Naive thymus-derived CD4-positive, alpha-beta T cell (primary cell): Measurements from ENCODE around the gene DDN. TPM values are rescaled to one million over a fixed set of nuclear protein-coding genes. Genes with fewer than 3 reads are reported as not detected.

Experiments
- ATAC-seq: fragments of 150-1000 bp; cut with Tn5 transposase; 2 replicates; pipeline ENCODE4 v1.10.0; 2021; ENCODE audit warnings: mild to moderate bottlenecking, moderate library complexity
- CTCF ChIA-PET: fragments of 350-600 bp; sonication (Branson Sonifier 250); formaldehyde crosslinking; loops from one replicate; lab custom pipeline; 2021; ENCODE audit warnings: antibody characterized with exemption; lab: Charles Lee
- POLR2A ChIA-PET: fragments of 350-600 bp; sonication (Branson Sonifier 250); formaldehyde crosslinking; loops from one replicate; lab custom pipeline; 2021; ENCODE audit warnings: antibody characterized with exemption, inconsistent platforms; lab: Charles Lee
- DNase-seq, 9 donors: peaks; one replicate each; pipeline versions ENCODE4 v3.0.0 to v3.0.0-alpha.2; 2020 to 2022; ENCODE audit warnings: mixed read lengths in 1 of 9
- H3K27ac ChIP-seq: one replicate; pipeline ENCODE4 v1.7.0; 2013; ENCODE audit warnings: mild to moderate bottlenecking, low read depth, low read length, moderate library complexity
- H3K27me3 ChIP-seq, 2 donors: one replicate each; pipeline ENCODE4 v1.7.0; 2013; ENCODE audit warnings: low read length in 2 of 2, mild to moderate bottlenecking in 2 of 2, moderate library complexity in 2 of 2; ENCODE audit not compliant: control insufficient read depth in 2 of 2, insufficient read depth in 2 of 2
- H3K36me3 ChIP-seq, 3 experiments: 1 replicate in 2 of 3; 2 replicates in 1 of 3; pipeline ENCODE4 v1.7.0; 2013; ENCODE audit warnings: low read length in 3 of 3, mild to moderate bottlenecking in 3 of 3, moderate library complexity in 1 of 3; ENCODE audit not compliant: insufficient read depth in 3 of 3, control insufficient read depth in 2 of 3
- H3K4me1 ChIP-seq, 2 donors: one replicate each; pipeline ENCODE4 v1.7.0; 2013; ENCODE audit warnings: low read length in 2 of 2, mild to moderate bottlenecking in 2 of 2, moderate library complexity in 1 of 2; ENCODE audit not compliant: control insufficient read depth in 2 of 2, insufficient read depth in 2 of 2
- H3K4me3 ChIP-seq: 2 replicates; pipeline ENCODE4 v1.7.0; 2013; ENCODE audit warnings: mild to moderate bottlenecking, low read length
- H3K9me3 ChIP-seq, 3 experiments: 1 replicate in 2 of 3; 2 replicates in 1 of 3; pipeline ENCODE4 v1.7.0; 2013; ENCODE audit warnings: low read length in 3 of 3; ENCODE audit not compliant: control insufficient read depth in 2 of 3
- H3K27ac Mint-ChIP-seq, 9 donors: one replicate each; pipeline ENCODE4 v1.8.0; 2020 to 2022; ENCODE audit warnings: mixed read lengths in 9 of 9, mild to moderate bottlenecking in 8 of 9, moderate library complexity in 5 of 9, inconsistent platforms in 2 of 9
- H3K27me3 Mint-ChIP-seq, 5 donors: one replicate each; pipeline ENCODE4 v1.8.0; 2021 to 2022; ENCODE audit warnings: mixed read lengths in 5 of 5, mild to moderate bottlenecking in 1 of 5
- H3K36me3 Mint-ChIP-seq, 5 donors: one replicate each; pipeline ENCODE4 v1.8.0; 2020 to 2022; ENCODE audit warnings: mixed read lengths in 5 of 5, mild to moderate bottlenecking in 3 of 5, inconsistent platforms in 1 of 5
- H3K4me1 Mint-ChIP-seq, 7 donors: one replicate each; pipeline ENCODE4 v1.8.0; 2020 to 2022; ENCODE audit warnings: mixed read lengths in 7 of 7, mild to moderate bottlenecking in 3 of 7, inconsistent platforms in 1 of 7
- H3K4me3 Mint-ChIP-seq, 10 donors: one replicate each; pipeline ENCODE4 v1.8.0; 2020 to 2022; ENCODE audit warnings: mild to moderate bottlenecking in 10 of 10, mixed read lengths in 10 of 10, moderate library complexity in 6 of 10, inconsistent platforms in 2 of 10
- H3K9me3 Mint-ChIP-seq, 11 donors: one replicate each; pipeline ENCODE4 v1.8.0; 2020 to 2022; ENCODE audit warnings: mixed read lengths in 11 of 11, mild to moderate bottlenecking in 4 of 11, inconsistent platforms in 1 of 11, moderate library complexity in 1 of 11
- intact Hi-C, 2 donors: fragments of 100-400 bp; cut with micrococcal nuclease; formaldehyde crosslinking; loops; one replicate each; pipeline ENCODE4 v1.15.1; 2023
- polyA plus RNA-seq, 2 donors: library from polyadenylated mRNA; unstranded; fragments of 300-500 nt; fragmentation: Illumina TruSeq; gene quantifications; one replicate each; pipeline ENCODE4 v1.2.3, GENCODE V29; 2021
- total RNA-seq, 6 experiments: library from RNA in 5 of 6; stranded (reverse) in 5 of 6; gene quantifications; 1 replicate in 5 of 6; 2 replicates in 1 of 6; pipeline ENCODE4 v1.2.3 and lab custom pipeline; 2021 to 2026

Gene DDN
- total and polyA plus RNA-seq, 7 experiments from 2014 or later, result 0.19 to 0.71 (median 0.27) TPM; not detected in 4

DNA sequence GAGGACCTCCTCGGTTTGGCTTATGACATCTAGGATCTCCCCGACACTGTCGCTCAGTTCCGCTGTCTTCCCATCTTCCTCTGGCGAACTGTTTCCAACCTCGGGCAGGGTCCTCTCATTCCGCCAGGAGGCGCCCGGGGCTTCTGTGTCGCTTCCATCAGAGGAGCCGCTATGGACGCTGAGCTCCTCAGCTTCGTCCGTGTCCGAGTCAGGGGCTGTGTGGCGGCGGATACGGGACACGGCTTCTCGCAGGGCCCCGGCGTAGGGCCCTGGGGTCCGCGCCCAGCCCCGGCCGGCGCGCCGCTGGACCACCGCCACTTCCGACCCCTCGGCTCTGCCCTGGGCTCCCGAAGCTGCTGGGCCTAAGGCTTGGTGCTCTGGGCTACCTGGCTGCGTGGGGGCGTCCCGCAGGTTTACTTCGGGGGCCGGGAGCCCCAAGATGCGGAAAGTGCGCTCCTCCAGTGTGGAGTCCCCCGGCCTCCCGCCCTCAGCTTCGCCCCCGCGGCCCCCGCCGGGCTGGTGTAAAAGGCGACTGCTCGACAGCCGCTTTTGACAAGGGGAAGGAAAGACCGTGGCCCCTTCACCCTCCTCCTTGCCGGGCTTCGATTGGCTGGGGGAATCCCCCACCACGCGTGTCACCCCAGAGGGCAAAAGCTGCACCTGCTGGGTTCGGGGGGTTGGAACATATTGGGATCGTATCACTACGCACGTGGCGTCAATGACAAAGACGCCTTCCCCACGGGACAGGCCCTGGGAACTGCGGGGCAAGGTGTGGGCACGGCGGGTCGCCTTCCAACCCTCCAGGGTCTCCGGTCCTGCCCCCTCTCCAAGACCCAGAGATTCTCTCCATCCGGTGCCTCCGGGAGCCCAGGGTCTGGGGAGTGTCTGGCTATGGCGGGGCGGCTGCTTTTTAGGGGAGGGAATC is 2.1 kb downstream of the DDN start:
- intact Hi-C loops, result loop anchor here (1.0 to 2.0 kb wide), 5 partner anchors 21 to 238 kb away; partner anchors contain the start of gene PRKAG1 (in 2 of the 2)
- ChIA-PET POLR2A (interaction anchor here (0.6 to 1.9 kb wide), 7 partner anchors 8 to 146 kb away, joined by 3 to 5 read pairs (median 3); partner anchors contain the start of genes DDX23 and PRKAG1), CTCF (interaction anchor here (0.6 to 1.6 kb wide), 8 partner anchors 8 to 132 kb away, joined by 3 to 10 read pairs (median 4); partner anchors contain the start of gene RND1)
- H3K27ac ChIP-seq, result no peak overlapping the region
- peaks cover 58 to 69% (median 63%) of the 10 kb centered on the region in 5 donors for H3K27me3 Mint-ChIP-seq
- H3K4me1 ChIP-seq, result peaks cover 13 to 26% of the 10 kb centered on the region in 2 donors
- H3K9me3 Mint-ChIP-seq, result peaks cover 0 to 3% (median 0%) of the 10 kb centered on the region in 11 donors
- H3K4me1 Mint-ChIP-seq, result peaks cover 24 to 44% (median 33%) of the 10 kb centered on the region in 7 donors
- peaks cover 0 to 11% (median 0%) of the 10 kb centered on the region in 3 experiments for H3K36me3 ChIP-seq
- no peaks in the 10 kb centered on the region for H3K9me3 ChIP-seq
- peaks cover 0 to 32% of the 10 kb centered on the region in 2 donors for H3K27me3 ChIP-seq
- DNase-seq, result peak in 8 of 9 donors; percentile 47 to 71 (median 56)
- H3K36me3 Mint-ChIP-seq, result peaks cover 2 to 14% (median 13%) of the 10 kb centered on the region in 5 donors
- H3K4me3 ChIP-seq, result peak overlapping the region; percentile 56
- ATAC-seq, result peak; percentile 71
- peak overlapping the region in 2 of 9 donors; percentile 51 to 72 for H3K27ac Mint-ChIP-seq
- peak overlapping the region; percentile 65 to 80 (median 70) for H3K4me3 Mint-ChIP-seq

DNA sequence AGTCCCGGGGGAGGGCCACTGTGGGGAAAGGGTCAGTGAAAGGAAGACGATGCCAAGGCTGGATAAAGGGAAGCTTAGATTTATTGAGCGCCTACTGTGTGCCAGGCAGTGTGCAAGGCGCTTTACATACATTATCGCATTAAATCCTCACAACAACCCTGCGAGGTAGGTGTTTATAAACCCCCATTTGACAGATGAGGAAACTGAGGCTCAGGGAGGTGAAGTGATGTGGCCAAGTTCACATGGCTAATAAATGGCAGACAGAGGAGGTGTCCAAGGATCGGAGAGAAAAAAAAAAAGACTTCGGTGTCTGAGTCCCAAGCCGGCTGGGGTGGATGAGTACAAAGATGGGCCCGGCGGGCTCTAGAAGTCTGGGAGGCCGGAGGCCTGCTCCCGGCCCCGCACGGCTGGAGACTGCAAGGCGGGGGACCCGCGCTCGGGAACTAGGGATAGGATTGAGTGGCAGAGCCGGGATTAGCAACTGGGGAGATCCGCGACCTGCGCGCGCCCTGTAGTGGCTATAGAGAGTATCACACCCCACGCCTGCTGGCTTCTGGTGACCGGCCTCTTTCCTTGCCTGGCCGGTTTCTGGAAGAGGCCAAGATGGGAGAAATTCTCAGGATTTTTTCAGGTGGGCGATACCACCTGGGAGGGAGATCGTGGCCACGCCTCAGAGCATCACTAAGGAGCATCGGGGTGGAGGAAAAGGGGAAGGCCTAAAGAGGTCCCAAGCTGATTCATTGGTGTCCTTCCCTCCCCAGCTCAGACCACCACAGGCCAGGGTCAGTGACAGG is 3.9 kb downstream of the DDN start:
- CTCF ChIA-PET, result interaction anchor here (0.6 to 1.3 kb wide), 4 partner anchors 13 to 203 kb away, joined by 3 to 5 read pairs (median 4); no protein-coding TSS in a partner anchor

DNA sequence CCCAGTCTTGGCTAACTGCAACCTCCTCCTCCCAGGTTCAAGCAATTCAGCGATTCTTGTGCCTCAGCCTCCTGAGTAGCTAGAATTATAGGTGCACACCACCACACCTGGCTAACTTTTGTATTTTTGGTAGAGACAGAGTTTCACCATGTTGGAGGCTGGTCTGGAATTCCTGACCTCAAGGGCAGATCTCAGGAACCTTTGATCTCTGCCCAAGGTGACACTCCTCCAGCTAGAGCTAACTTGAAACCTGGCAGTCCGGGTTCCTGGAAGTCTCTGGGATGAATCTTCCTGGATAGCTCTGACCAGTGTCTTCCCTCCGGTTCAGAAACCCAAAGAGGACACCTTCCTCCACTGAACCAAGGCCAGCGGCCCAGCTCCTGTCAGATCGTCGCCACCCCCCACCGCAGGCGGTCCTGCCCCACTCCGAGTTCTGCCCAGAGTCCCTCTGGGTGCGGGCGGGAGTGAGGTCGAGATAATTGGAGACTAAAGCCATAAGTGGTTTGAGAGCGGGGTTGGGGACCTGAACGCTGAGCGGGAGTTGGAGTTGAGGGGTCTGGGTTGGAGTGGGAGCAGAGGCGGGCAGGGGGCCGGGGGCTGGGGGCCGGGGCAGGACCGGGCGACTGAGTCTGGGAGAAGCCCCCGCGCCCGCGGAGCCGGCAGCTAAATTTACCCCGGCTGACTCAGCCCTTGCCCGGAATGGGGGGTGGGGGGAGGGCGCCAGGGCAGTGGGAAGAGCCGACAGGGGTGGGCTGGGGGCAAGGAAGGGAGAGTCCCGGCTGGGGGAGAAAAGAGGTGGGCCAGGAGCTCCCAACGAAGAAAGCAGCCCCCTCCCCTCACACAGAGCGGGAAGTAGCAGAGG is 4.7 kb downstream of the DDN start:
- Mint-ChIP-seq H3K4me1 (peaks cover 17 to 31% (median 24%) of the 10 kb centered on the region in 7 donors), H3K27ac (peak overlapping the region in 1 of 9 donors; percentile 31), H3K9me3 (peaks cover 0 to 2% (median 0%) of the 10 kb centered on the region in 11 donors), H3K4me3 (peak overlapping the region in 1 of 10 donors; percentile 74), H3K27me3 (peaks cover 40 to 74% (median 56%) of the 10 kb centered on the region in 5 donors), H3K36me3 (no peaks in the 10 kb centered on the region)
- Histone ChIP-seq H3K4me1 (peaks cover 8 to 23% of the 10 kb centered on the region in 2 donors), H3K27ac (no peak overlapping the region), H3K27me3 (peaks cover 0 to 22% of the 10 kb centered on the region in 2 donors), H3K9me3 (no peaks in the 10 kb centered on the region), H3K36me3 (no peaks in the 10 kb centered on the region), H3K4me3 (no peak overlapping the region)
- intact Hi-C loops, result loop anchor here (1.0 to 2.0 kb wide), 4 partner anchors 14 to 142 kb away; partner anchors contain the start of gene DDX23 (in 1 of the 2)
- POLR2A ChIA-PET, result interaction anchor here (0.7 to 1.5 kb wide), 3 partner anchors 13 to 142 kb away, joined by 3 to 4 read pairs (median 4); partner anchors contain the start of gene WNT1
- CTCF ChIA-PET, result interaction anchor here (0.9 to 2.3 kb wide), 3 partner anchors 10 to 30 kb away, joined by 4 to 8 read pairs (median 6); no protein-coding TSS in a partner anchor
- no peak for DNase-seq
- no peak for ATAC-seq

More for the DNA sequence above, 3.9 kb downstream of the DDN start:
- Mint-ChIP-seq H3K27me3 (peaks cover 48 to 75% (median 56%) of the 10 kb centered on the region in 5 donors), H3K9me3 (peaks cover 0 to 4% (median 0%) of the 10 kb centered on the region in 11 donors), H3K36me3 (peaks cover 0 to 2% (median 0%) of the 10 kb centered on the region in 5 donors), H3K4me3 (peak overlapping the region in 9 of 10 donors; percentile 15 to 81 (median 71)), H3K4me1 (peaks cover 24 to 39% (median 32%) of the 10 kb centered on the region in 7 donors), H3K27ac (peak overlapping the region in 2 of 9 donors; percentile 31 to 90)
- H3K9me3 ChIP-seq, result no peaks in the 10 kb centered on the region
- intact Hi-C loops, result loop anchor here (1.0 to 2.0 kb wide), 4 partner anchors 14 to 143 kb away; partner anchors contain the start of gene DDX23 (in 1 of the 2)
- peaks cover 13 to 26% of the 10 kb centered on the region in 2 donors for H3K4me1 ChIP-seq
- ATAC-seq (peak; percentile 51), DNase-seq (peak in 3 of 9 donors; percentile 36 to 56 (median 54))
- no peak overlapping the region for H3K27ac ChIP-seq
- no peak overlapping the region for H3K4me3 ChIP-seq
- POLR2A ChIA-PET, result interaction anchor here (0.7 to 1.5 kb wide), 3 partner anchors 14 to 142 kb away, joined by 3 to 4 read pairs (median 4); partner anchors contain the start of gene WNT1
- no peaks in the 10 kb centered on the region for H3K36me3 ChIP-seq
- peaks cover 0 to 25% of the 10 kb centered on the region in 2 donors for H3K27me3 ChIP-seq

DNA sequence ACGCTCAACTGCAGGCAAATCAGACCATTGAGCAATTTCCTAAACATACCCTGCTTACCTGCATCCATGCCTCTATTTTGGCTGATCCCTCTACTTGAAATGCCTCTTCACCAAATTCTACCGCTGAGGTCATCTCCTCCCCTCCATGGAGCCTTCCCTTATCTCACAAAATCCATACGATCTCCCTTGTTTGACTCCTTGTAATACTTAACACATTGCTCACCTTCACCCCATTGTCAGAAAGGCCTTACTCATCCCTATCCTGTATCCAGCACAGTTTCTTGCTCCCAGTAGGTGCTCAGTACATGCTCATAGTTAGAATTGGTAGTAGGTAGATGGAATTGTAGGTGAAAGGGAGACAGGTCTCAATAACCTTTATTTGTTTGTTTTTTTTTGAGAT is 5.4 kb downstream of the DDN start:
- Mint-ChIP-seq H3K9me3 (peaks cover 0 to 1% (median 0%) of the 10 kb centered on the region in 11 donors), H3K4me3 (no peak overlapping the region), H3K27me3 (peaks cover 44 to 74% (median 61%) of the 10 kb centered on the region in 5 donors), H3K27ac (no peak overlapping the region), H3K36me3 (no peaks in the 10 kb centered on the region), H3K4me1 (peaks cover 15 to 27% (median 21%) of the 10 kb centered on the region in 7 donors)
- Histone ChIP-seq H3K36me3 (no peaks in the 10 kb centered on the region), H3K4me1 (peaks cover 4 to 18% of the 10 kb centered on the region in 2 donors), H3K4me3 (no peak overlapping the region), H3K9me3 (no peaks in the 10 kb centered on the region), H3K27me3 (peaks cover 0 to 20% of the 10 kb centered on the region in 2 donors), H3K27ac (no peak overlapping the region)
- ChIA-PET POLR2A (interaction anchor here (1.0 kb wide), 1 partner anchor 15 kb away, joined by 4 read pairs; the partner anchor contains the start of gene WNT1), CTCF (interaction anchor here (2.3 kb wide), 1 partner anchor 10 kb away, joined by 8 read pairs; no protein-coding TSS in a partner anchor)
- intact Hi-C loops, result loop anchor here (2.0 kb wide), 2 partner anchors 13 to 59 kb away; no protein-coding TSS in a partner anchor
- no peak for DNase-seq
- ATAC-seq, result no peak
